HEK293 (cell line): Measurements from ENCODE around the gene PCGF1.

ENCODE experiments used
- BCL11B ChIP-seq: fragments of 450-650 bp; formaldehyde crosslinking; IDR thresholded peaks from 2 replicates; pipeline ENCODE4 v1.5.1; 2016; ENCODE audit warnings: low read depth, missing biosample characterization, missing genetic modification characterization
- GFI1B ChIP-seq: fragments of 450-650 bp; formaldehyde crosslinking; IDR thresholded peaks from 2 replicates; pipeline ENCODE4 v1.5.1; 2016; ENCODE audit warnings: missing biosample characterization, missing genetic modification characterization
- HOXA7 ChIP-seq: sonication (generic); formaldehyde crosslinking; IDR thresholded peaks from 2 replicates; pipeline ENCODE4 v1.8.1; 2022; ENCODE audit warnings: missing genetic modification reagents, borderline replicate concordance
- IKZF3 ChIP-seq: fragments of 450-650 bp; IDR thresholded peaks from 2 replicates; pipeline ENCODE4 v1.5.0; 2018; ENCODE audit warnings: missing biosample characterization, mild to moderate bottlenecking, missing genetic modification characterization, moderate library complexity
- KLF16 ChIP-seq: fragments of 450-650 bp; formaldehyde crosslinking; IDR thresholded peaks from 2 replicates; pipeline ENCODE4 v1.5.1; 2017; ENCODE audit warnings: missing biosample characterization, missing genetic modification characterization
- PBX3 ChIP-seq: sonication (generic); formaldehyde crosslinking; IDR thresholded peaks from 2 replicates; pipeline ENCODE4 v1.8.1; 2022; ENCODE audit warnings: mild to moderate bottlenecking, moderate library complexity, missing genetic modification reagents
- REST ChIP-seq: fragments of 450-650 bp; formaldehyde crosslinking; IDR thresholded peaks from 2 replicates; pipeline ENCODE4 v1.5.1; 2016; ENCODE audit warnings: missing biosample characterization, missing genetic modification characterization
- WT1 ChIP-seq: fragments of 450-650 bp; formaldehyde crosslinking; IDR thresholded peaks from 2 replicates; pipeline ENCODE4 v1.5.1; 2016; ENCODE audit warnings: missing biosample characterization, missing genetic modification characterization
- YY1 ChIP-seq: fragments of 450-650 bp; formaldehyde crosslinking; IDR thresholded peaks from 2 replicates; pipeline ENCODE4 v1.5.1; 2018; ENCODE audit warnings: missing biosample characterization, missing genetic modification characterization
- ZBTB11 ChIP-seq: fragments of 450-650 bp; formaldehyde crosslinking; conservative IDR thresholded peaks from 2 replicates; pipeline ENCODE4 v1.5.1; 2016; ENCODE audit warnings: low read depth, missing biosample characterization, missing genetic modification characterization
- ZBTB26 ChIP-seq: fragments of 450-650 bp; formaldehyde crosslinking; optimal IDR thresholded peaks from 2 replicates; pipeline ENCODE3; 2016; ENCODE audit warnings: missing biosample characterization, mild to moderate bottlenecking, missing genetic modification characterization
- ZBTB48 ChIP-seq: fragments of 450-650 bp; formaldehyde crosslinking; IDR thresholded peaks from 2 replicates; pipeline ENCODE4 v1.5.1; 2016; ENCODE audit warnings: missing biosample characterization, missing genetic modification characterization
- ZBTB49 ChIP-seq: fragments of 450-650 bp; formaldehyde crosslinking; IDR thresholded peaks from 2 replicates; pipeline ENCODE4 v1.5.1; 2016; ENCODE audit warnings: missing biosample characterization, missing genetic modification characterization, low read depth
- ZFHX2 ChIP-seq: fragments of 450-650 bp; formaldehyde crosslinking; conservative IDR thresholded peaks from 2 replicates; pipeline ENCODE4 v1.5.1; 2016; ENCODE audit warnings: missing biosample characterization, missing genetic modification characterization
- ZFP37 ChIP-seq: fragments of 450-650 bp; formaldehyde crosslinking; IDR thresholded peaks from 2 replicates; pipeline ENCODE4 v1.5.1; 2016; ENCODE audit warnings: missing biosample characterization, missing genetic modification characterization
- ZNF174 ChIP-seq: fragments of 450-650 bp; formaldehyde crosslinking; IDR thresholded peaks from 2 replicates; pipeline ENCODE4 v1.5.0; 2017; ENCODE audit warnings: missing biosample characterization, mild to moderate bottlenecking, missing genetic modification characterization
- ZNF266 ChIP-seq: fragments of 450-650 bp; formaldehyde crosslinking; IDR thresholded peaks from 2 replicates; pipeline ENCODE4 v1.5.1; 2016; ENCODE audit warnings: missing biosample characterization, missing genetic modification characterization, low read depth
- ZNF280D ChIP-seq: fragments of 450-650 bp; formaldehyde crosslinking; IDR thresholded peaks from 2 replicates; pipeline ENCODE4 v1.5.1; 2016; ENCODE audit warnings: missing biosample characterization, missing genetic modification characterization
- ZNF341 ChIP-seq: fragments of 450-650 bp; formaldehyde crosslinking; IDR thresholded peaks from 2 replicates; pipeline ENCODE4; 2016; ENCODE audit warnings: low read depth, missing biosample characterization, missing genetic modification characterization
- ZNF624 ChIP-seq: fragments of 450-650 bp; formaldehyde crosslinking; IDR thresholded peaks from 2 replicates; pipeline ENCODE4 v1.5.1; 2017; ENCODE audit warnings: missing biosample characterization, missing genetic modification characterization
- ZSCAN5A ChIP-seq: fragments of 450-650 bp; formaldehyde crosslinking; IDR thresholded peaks from 2 replicates; pipeline ENCODE4 v1.5.1; 2016; ENCODE audit warnings: missing biosample characterization, missing genetic modification characterization

PCGF1 gene

GRCh38 chr2:74458132-74458937, 49.2 kb downstream of the PCGF1 start, which contains the start of gene WBP1 (continued):
- TF ChIP-seq ZNF280D (tag by site-specific recombination) (no peak), ZBTB49 (no peak), KLF16 (tag by site-specific recombination) (0 out of 2 replicates have a peak, but pooled peaks have one; percentile 16), ZNF174 (no peak), REST (tag by site-specific recombination) (no peak), PBX3 (CRISPR knock-in tag) (0 out of 2 replicates have a peak, but pooled peaks have one; percentile 39), ZNF624 (no peak), ZSCAN5A (tag by site-specific recombination) (no peak), BCL11B (tag by site-specific recombination) (no peak), YY1 (tag by site-specific recombination) (peak; percentile 84; the same call in 1 of the 2 replicates), ZNF266 (tag by site-specific recombination) (no peak), ZBTB26 (no peak), ZFP37 (tag by site-specific recombination) (no peak), ZFHX2 (tag by site-specific recombination) (peak; percentile 32; the same call in 1 of the 2 replicates), ZNF341 (tag by site-specific recombination) (no peak), ZBTB11 (tag by site-specific recombination) (peak; percentile 75), IKZF3 (no peak), HOXA7 (CRISPR knock-in tag) (no peak), WT1 (tag by site-specific recombination) (no peak), GFI1B (tag by site-specific recombination) (no peak), ZBTB48 (tag by site-specific recombination) (peak; percentile 73)
